Skin of body (tissue), 2 donors: ENCODE measurements around the gene IGF2BP1. TPM values are rescaled to one million over a fixed set of nuclear protein-coding genes. Genes with fewer than 3 reads are reported as not detected.
A peak's percentile ranks its signal among the peaks of the same experiment; 100 is the strongest.
"Not testable (repeated sequence)": the region's sequence is repeated elsewhere in the genome, so short reads cannot be mapped to it uniquely, and the experiment has no call there.

Experiments used
- DNase-seq: peaks from one replicate; lab custom pipeline; 2025; lab: John Stamatoyannopoulos, UW
- total RNA-seq: library from RNA; depleted of rRNA; stranded (reverse); fragments of >200 nt; gene quantifications from one replicate; pipeline ENCODE4 v1.2.3, GENCODE V29; 2014

Gene IGF2BP1
- total RNA-seq, 1 donor from 2014 or later: 1.5 TPM

GRCh38 chr17:49053171-49053829 lies 56.1 kb downstream of the IGF2BP1 start:
- no peak for DNase-seq

GRCh38 chr17:49054342-49055092 lies 57.3 kb downstream of the IGF2BP1 start:
- DNase-seq: no peak

GRCh38 chr17:49055181-49055927 lies 58.2 kb downstream of the IGF2BP1 start:
- no peak for DNase-seq

- no peak for DNase-seq
Measured at GRCh38 chr17:49061524-49061943, 64.3 kb downstream of the IGF2BP1 start.

DNA sequence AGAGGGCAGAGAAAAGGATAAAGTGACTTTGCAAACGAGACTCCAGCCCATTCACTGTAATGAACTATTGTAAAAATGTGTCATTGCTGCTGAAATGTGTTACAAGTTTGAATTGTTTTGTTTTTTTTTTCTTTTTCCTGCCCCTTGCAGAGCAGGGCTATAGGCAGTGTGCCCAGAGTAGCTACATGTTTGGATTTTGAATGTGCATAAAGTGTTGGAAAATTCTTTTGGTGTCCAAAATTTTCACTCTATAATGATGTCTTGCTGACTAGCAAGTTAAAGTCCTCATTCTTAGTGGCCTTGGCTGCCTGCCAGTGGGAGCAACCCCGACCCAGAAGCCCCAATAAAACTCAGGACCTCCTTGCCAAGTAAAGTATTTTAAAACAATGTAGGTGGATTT lies 66.5 kb downstream of the IGF2BP1 start:
- peak; percentile 3 for DNase-seq

DNA sequence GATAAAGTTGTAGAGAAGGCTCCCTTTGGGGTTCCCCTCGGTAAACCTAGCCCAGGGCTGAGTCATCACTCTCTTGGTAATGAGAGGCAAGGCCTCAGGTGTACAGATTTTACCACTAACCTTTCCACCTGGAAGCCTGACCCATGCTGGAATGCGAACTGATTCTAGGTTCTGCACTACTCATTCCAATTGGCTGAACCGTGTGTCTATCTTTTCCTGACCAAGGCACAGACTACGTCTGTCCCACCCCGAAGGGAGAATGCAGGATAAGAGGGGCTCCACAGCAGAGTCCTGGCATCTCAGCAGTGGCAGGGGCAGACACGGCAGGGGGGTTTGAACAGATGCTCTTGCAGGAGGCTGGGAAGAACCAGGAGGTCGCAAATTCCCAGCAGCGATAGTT lies 70.0 kb downstream of the IGF2BP1 start:
- no peak for DNase-seq

DNA sequence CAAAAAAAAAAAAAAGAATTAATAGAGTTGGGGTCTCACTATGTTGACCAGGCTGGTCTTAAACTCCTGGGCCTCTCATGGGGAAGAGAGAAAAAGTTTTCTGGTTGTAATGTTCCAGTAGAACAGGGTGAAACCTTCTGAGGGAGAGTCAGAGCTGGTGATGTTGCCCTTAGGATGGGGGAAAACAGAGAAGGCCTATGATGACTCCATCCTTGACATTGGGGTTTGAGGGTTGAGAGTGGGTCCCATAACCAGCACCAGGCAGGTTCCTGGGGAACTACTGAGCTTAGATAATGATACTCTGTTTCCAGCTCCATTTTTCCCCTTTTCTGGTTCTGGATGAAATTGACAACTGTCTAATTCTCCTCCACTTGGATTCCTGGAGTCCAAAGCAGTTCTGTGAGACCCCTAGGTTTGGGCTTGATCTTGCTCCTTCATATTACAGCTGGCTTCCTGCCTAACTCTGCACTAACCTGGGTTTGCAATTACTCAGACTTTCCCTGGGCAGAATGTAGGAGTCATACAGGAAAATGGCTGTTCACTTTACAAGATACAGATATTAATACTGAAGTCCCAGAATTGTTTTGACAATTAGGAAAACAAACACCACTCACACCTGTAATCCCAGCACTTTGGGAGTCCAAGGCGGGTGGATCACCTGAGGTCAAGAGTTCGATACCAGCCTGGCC lies 72.5 kb downstream of the IGF2BP1 start:
- no peak for DNase-seq

GRCh38 chr17:49071106-49071505 lies 73.9 kb downstream of the IGF2BP1 start:
- no peak for DNase-seq

DNA sequence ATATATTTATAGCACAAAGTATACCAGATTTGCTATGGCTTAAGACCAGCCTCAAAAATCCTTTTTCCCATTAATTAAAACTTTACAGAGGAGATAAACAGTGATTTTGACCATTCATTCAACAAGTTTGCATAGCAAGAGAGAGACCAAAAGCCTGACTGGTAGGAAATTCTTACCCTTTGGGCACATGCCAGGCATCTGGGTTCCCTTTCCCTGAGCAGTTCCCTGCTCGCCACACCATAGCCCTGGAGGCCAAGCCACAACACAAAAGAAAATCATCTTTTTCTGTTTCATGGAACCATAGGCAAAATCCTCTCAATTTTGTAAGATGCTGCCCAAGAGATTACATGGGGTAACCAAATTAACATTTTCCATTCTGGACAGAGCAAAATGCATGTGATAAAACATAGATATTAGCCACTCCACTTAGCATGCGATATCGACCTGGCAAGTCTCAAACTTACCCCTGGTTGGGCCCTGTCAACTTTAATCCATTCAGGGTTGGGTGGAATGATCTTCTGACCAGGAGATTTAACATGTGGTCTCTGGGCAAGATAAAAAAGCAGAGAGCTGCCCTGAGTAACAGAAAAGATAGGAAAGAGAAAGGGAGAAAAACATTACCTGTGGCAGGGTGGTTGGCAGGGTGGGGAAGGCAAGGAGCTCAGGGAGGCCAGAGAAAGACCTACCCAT lies 77.8 kb downstream of the IGF2BP1 start:
- DNase-seq: no peak

- DNase-seq: no peak
Measured at GRCh38 chr17:49076573-49077384, 79.6 kb downstream of the IGF2BP1 start.

- DNase-seq: no peak
Measured at GRCh38 chr17:49078248-49078647, 81.1 kb downstream of the IGF2BP1 start.

- no peak for DNase-seq
Measured at GRCh38 chr17:49079840-49080663, 82.9 kb downstream of the IGF2BP1 start.

- DNase-seq: no peak
Measured at GRCh38 chr17:49082231-49082630, 85.0 kb downstream of the IGF2BP1 start.

- not testable (repeated sequence) for DNase-seq
Measured at GRCh38 chr17:49085046-49085445, 87.9 kb downstream of the IGF2BP1 start.

DNA sequence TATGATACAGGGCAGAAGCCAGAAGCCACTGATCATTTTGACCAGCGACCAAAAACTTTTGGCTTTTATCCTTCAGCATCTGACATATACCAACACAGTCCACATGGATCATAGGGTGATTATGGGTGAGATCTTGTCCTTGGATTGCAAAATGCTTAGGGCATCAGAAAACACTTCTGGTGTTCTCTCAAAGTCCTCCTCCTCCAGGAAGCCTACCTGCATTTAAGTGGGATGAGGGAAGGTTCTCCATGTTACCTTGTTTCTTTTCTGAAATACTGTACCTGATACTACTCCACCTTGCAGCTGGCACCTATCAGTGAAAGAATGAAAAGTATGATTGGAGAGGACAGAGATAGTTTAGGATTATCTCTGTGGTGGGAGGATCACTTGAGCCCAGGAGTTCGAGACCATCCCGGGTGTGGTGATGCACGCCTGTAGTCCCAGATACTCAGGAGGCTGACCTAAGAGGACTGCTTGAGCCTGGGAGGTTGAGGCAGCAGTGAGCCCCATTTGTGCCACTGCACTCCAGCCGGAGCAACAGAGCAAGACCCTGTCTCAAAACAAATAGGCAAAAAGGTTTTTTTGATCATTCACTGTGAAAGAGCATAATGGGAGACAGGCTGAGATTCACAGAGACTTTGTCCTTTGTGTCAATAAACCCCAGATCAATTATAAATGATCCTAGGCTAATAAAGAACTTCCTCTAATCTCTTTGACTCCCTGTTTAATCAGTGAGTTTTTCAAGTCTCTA lies 88.6 kb downstream of the IGF2BP1 start:
- no peak for DNase-seq

GRCh38 chr17:49086316-49086605 lies 89.1 kb downstream of the IGF2BP1 start:
- DNase-seq: no peak

GRCh38 chr17:49086649-49087048 lies 89.5 kb downstream of the IGF2BP1 start:
- no peak for DNase-seq

DNA sequence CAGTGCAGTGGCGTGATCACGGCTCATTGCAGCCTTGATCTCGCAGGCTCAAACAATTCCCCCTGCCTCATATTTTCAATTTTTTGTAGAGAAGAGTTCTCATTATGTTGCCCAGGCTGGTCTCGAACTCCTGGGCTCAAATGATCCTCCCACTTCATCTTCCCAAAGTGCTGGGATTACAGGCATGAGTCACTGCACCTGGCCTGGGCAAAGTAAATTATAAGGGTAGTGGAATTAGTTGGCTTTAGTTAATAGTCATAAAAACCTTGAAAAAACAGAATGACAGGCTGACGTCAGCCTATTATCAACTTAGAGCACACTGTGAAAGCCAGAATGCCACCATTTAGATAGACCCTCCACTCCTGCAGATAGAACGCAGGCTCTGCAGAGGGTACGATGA lies 91.9 kb downstream of the IGF2BP1 start:
- no peak for DNase-seq
